NB4 (cell line): ENCODE results near the gene MSH6.

Experiments used
- MAX ChIP-seq: IDR thresholded peaks from 2 replicates; pipeline ENCODE4 v1.6.1; 2011; ENCODE audit warnings: low read depth, low read length
- TF ChIP-seq, protein P1 (sequence below): IDR thresholded peaks from one replicate; pipeline ENCODE4 v1.5.1; 2012; ENCODE audit warnings: low read depth, low read length

- TF ChIP-seq, protein P1, sequence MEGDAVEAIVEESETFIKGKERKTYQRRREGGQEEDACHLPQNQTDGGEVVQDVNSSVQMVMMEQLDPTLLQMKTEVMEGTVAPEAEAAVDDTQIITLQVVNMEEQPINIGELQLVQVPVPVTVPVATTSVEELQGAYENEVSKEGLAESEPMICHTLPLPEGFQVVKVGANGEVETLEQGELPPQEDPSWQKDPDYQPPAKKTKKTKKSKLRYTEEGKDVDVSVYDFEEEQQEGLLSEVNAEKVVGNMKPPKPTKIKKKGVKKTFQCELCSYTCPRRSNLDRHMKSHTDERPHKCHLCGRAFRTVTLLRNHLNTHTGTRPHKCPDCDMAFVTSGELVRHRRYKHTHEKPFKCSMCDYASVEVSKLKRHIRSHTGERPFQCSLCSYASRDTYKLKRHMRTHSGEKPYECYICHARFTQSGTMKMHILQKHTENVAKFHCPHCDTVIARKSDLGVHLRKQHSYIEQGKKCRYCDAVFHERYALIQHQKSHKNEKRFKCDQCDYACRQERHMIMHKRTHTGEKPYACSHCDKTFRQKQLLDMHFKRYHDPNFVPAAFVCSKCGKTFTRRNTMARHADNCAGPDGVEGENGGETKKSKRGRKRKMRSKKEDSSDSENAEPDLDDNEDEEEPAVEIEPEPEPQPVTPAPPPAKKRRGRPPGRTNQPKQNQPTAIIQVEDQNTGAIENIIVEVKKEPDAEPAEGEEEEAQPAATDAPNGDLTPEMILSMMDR = no peak
- TF ChIP-seq MAX = no peak
These were observed 67.3 kb downstream of the MSH6 start for GRCh38 chr2:47850198-47850597.
